Measurements from ENCODE around the gene LRP6.

- no peak for TF ChIP-seq CTCF (conservative IDR thresholded peaks at IDR 0.05; ENCODE audit: low read depth in 2 of 2)
- no peak for TF ChIP-seq POLR2AphosphoS5 (IDR thresholded peaks at IDR 0.05; ENCODE audit: low read depth)
- no peak for TF ChIP-seq REST (IDR thresholded peaks at IDR 0.05; ENCODE audit: unreplicated experiment)
- no peak for TF ChIP-seq EZH2phosphoT487 (IDR thresholded peaks at IDR 0.05; ENCODE audit: unreplicated experiment)
- TF ChIP-seq EZH2 (IDR thresholded peaks at IDR 0.05; ENCODE audit: low read depth, unreplicated experiment): no peak
- TF ChIP-seq CREB1 (CRISPR knock-in tag; IDR thresholded peaks at IDR 0.05; ENCODE audit: low read depth): no peak
- TF ChIP-seq, protein P1, sequence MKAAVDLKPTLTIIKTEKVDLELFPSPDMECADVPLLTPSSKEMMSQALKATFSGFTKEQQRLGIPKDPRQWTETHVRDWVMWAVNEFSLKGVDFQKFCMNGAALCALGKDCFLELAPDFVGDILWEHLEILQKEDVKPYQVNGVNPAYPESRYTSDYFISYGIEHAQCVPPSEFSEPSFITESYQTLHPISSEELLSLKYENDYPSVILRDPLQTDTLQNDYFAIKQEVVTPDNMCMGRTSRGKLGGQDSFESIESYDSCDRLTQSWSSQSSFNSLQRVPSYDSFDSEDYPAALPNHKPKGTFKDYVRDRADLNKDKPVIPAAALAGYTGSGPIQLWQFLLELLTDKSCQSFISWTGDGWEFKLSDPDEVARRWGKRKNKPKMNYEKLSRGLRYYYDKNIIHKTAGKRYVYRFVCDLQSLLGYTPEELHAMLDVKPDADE (IDR thresholded peaks at IDR 0.05): no peak
- no peak for TF ChIP-seq STAT1 (IDR thresholded peaks at IDR 0.05; ENCODE audit: unreplicated experiment)
- no peak for TF ChIP-seq ZNF114 (CRISPR knock-in tag; IDR thresholded peaks at IDR 0.05)
- TF ChIP-seq ZNF331 (CRISPR knock-in tag; IDR thresholded peaks at IDR 0.05; ENCODE audit: low read depth): no peak
- no peak for TF ChIP-seq NANOG (IDR thresholded peaks at IDR 0.05; ENCODE audit: borderline replicate concordance)
- no peak for TF ChIP-seq JUNB (IDR thresholded peaks at IDR 0.05; ENCODE audit: unreplicated experiment)
Measured at GRCh38 chr12:12238605-12239004, 28.2 kb downstream of the LRP6 start.
